ENCODE results near the gene HDAC7. TPM values are rescaled to one million over a fixed set of nuclear protein-coding genes. Genes with fewer than 3 reads are reported as not detected.
"Not testable (repeated sequence)": the region's sequence is repeated elsewhere in the genome, so short reads cannot be mapped to it uniquely, and the experiment has no call there.

HDAC7 gene
- total RNA-seq, 2 experiments from 2014 or later: 257 to 280 TPM

DNA sequence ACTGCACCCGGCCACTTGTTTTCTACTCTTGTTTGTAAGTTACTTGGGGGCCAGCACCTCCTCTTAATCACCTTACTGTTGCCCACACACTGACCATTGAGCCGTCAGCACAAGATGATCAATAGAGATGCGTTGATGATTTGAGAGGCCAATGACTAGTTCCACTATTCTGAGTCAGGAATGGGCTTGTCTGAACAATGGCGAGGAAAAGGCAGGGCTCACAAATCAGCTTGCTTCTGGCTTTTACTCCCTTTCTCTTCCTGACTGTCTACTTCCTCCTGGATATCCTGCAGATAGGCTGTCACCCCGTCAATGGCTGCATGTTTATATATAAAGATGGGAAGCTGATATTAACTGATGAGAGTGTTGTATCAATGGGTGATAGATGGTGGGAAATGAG is 29.1 kb upstream of the HDAC7 start:
- Mint-ChIP-seq H3K27ac (peak overlapping the region; percentile 38), H3K27me3 (no peaks in the 10 kb centered on the region), H3K9me3 (no peaks in the 10 kb centered on the region), H3K4me1 (ENCODE audit: low read depth) (peaks cover 14% of the 10 kb centered on the region), H3K36me3 (peaks cover 79% of the 10 kb centered on the region), H3K4me3 (no peak overlapping the region)
- ChIA-PET POLR2A (interaction anchor here (0.5 kb wide), 1 partner anchor 119 kb away, joined by 4 read pairs; no protein-coding TSS in a partner anchor), CTCF (interaction anchor here (1.1 to 4.8 kb wide), 3 partner anchors 10 to 115 kb away, joined by 3 to 38 read pairs (median 19); partner anchors contain the start of gene TMEM106C)
- DNase-seq: no peak
- intact Hi-C loops (cut with micrococcal nuclease): loop anchor here (5.0 kb wide), 1 partner anchor 38 kb away; no protein-coding TSS in a partner anchor

DNA sequence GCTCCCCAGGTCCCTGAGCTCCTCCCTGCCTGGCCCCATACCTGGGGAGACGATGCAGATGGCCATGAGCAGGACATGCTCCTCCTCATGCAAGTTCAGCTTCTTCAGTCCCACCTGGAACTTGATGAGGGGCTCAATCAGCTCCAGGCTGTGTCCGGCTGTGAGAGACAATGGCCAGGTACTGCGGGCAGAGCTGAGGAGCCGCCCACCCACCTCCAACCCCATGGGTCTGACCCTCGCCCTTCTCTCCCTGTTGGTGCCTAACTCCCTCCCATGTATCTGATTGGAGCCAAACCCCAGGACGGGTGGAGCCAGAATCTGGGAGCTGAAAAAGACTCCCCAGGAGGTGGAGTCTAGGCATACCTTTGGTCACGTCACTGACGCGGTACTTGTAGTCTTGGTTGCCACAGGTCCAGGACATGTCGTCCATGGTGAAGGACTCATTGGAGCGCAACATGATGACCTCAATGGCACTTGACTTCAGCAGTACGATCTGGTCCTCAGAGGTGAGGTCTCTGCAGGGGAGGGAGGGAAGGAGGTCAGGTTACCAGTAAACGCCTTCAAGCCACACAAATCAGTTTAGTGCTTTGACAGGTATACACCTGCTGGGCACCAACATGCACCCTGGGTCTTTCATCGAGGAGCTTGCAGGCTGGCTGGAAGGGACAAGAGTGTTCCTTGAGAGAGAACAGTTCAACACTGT is 26.7 kb upstream of the HDAC7 start:
- Mint-ChIP-seq H3K9me3 (no peaks in the 10 kb centered on the region), H3K27ac (peak overlapping the region; percentile 24)
- intact Hi-C loops (cut with micrococcal nuclease): loop anchor here (5.0 kb wide), 1 partner anchor 41 kb away; no protein-coding TSS in a partner anchor

GRCh38 chr12:47845081-47845480 is 25.4 kb upstream of the HDAC7 start:
- Mint-ChIP-seq H3K27ac (peak overlapping the region; percentile 21), H3K36me3 (peaks cover 62% of the 10 kb centered on the region), H3K27me3 (no peaks in the 10 kb centered on the region), H3K4me1 (ENCODE audit: low read depth) (peaks cover 7% of the 10 kb centered on the region), H3K9me3 (no peaks in the 10 kb centered on the region), H3K4me3 (no peak overlapping the region)
- ChIA-PET CTCF (interaction anchor here (4.8 kb wide), 1 partner anchor 102 kb away, joined by 19 read pairs; no protein-coding TSS in a partner anchor), POLR2A (interaction anchor here (0.6 to 0.7 kb wide), 2 partner anchors 13 to 773 kb away, joined by 3 to 7 read pairs; no protein-coding TSS in a partner anchor)
- no peak for DNase-seq
- intact Hi-C loops (cut with micrococcal nuclease): loop anchor here (5.0 kb wide), 1 partner anchor 42 kb away; no protein-coding TSS in a partner anchor

More for the DNA sequence above, 26.7 kb upstream of the HDAC7 start:
- peaks cover 11% of the 10 kb centered on the region for H3K4me1 Mint-ChIP-seq (ENCODE audit: low read depth)
- H3K4me3 Mint-ChIP-seq: no peak overlapping the region
- peaks cover 75% of the 10 kb centered on the region for H3K36me3 Mint-ChIP-seq
- ChIA-PET CTCF (interaction anchor here (0.7 to 4.8 kb wide), 6 partner anchors 8 to 131 kb away, joined by 3 to 19 read pairs (median 6); no protein-coding TSS in a partner anchor), POLR2A (no interaction called here)
- DNase-seq: no peak
- no peaks in the 10 kb centered on the region for H3K27me3 Mint-ChIP-seq

DNA sequence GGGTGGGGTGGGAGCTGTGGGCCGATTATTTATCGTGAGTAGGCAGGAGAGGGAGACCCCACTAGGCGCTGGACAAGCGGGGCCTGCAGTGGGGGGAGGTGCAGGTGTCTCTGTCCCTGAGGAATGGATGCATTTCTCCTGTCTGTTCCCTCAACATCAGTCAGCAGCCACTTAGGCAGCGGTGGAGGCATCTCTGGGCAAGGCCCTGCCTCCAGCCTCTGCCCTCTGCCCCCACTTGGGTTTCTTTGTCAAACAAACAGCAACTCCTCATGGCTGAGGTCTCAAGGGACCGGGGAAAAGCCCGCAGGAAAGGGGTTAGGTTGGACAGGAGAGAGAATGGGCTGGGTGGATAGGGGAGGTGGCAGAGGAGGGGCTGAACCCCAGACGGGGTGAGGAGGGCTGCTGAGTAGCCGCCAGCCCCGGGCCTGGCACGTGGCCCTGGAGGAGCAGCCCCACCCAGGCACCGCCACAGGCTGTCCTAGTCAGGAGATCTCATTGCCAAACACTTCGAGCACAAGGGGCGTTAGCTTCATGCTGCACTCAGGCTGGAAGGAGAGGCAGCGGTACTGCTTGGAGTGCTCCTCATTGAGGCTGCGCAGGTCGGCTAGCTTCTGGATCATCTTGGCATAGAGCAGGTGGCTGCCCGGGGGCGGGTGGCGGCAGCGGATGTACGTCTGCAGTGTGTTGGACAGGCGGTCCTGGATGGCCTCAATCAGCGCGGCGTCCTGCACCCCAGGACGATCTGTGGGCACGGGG is 24.7 kb upstream of the HDAC7 start:
- peaks cover 59% of the 10 kb centered on the region for H3K36me3 Mint-ChIP-seq
- H3K27me3 Mint-ChIP-seq: no peaks in the 10 kb centered on the region
- no peak overlapping the region for H3K27ac Mint-ChIP-seq
- H3K4me3 Mint-ChIP-seq: no peak overlapping the region
- DNase-seq: no peak
- H3K4me1 Mint-ChIP-seq (ENCODE audit: low read depth): peaks cover 7% of the 10 kb centered on the region
- ChIA-PET CTCF (interaction anchor here (0.7 to 4.8 kb wide), 3 partner anchors 37 to 102 kb away, joined by 3 to 19 read pairs (median 3); no protein-coding TSS in a partner anchor), POLR2A (interaction anchor here (0.6 kb wide), 1 partner anchor 773 kb away, joined by 7 read pairs; no protein-coding TSS in a partner anchor)
- intact Hi-C loops (cut with micrococcal nuclease): loop anchor here (5.0 kb wide), 1 partner anchor 43 kb away; no protein-coding TSS in a partner anchor
- no peaks in the 10 kb centered on the region for H3K9me3 Mint-ChIP-seq

- peak overlapping the region; percentile 40 for H3K27ac Mint-ChIP-seq
- H3K4me1 Mint-ChIP-seq (ENCODE audit: low read depth): peaks cover 7% of the 10 kb centered on the region
- ChIA-PET POLR2A (interaction anchor here (6.5 kb wide), 1 partner anchor 32 kb away, joined by 70 read pairs; no protein-coding TSS in a partner anchor), CTCF (interaction anchor here (0.7 to 17.3 kb wide), 6 partner anchors 34 to 128 kb away, joined by 3 to 795 read pairs (median 65); partner anchors contain the start of genes HDAC7 and SLC48A1)
- no peak overlapping the region for H3K4me3 Mint-ChIP-seq
- no peaks in the 10 kb centered on the region for H3K27me3 Mint-ChIP-seq
- H3K9me3 Mint-ChIP-seq: no peaks in the 10 kb centered on the region
- no peak for DNase-seq
- H3K36me3 Mint-ChIP-seq: peaks cover 50% of the 10 kb centered on the region
- intact Hi-C loops (cut with micrococcal nuclease): no loop called here
Measured at GRCh38 chr12:47843226-47843980, 23.7 kb upstream of the HDAC7 start.

DNA sequence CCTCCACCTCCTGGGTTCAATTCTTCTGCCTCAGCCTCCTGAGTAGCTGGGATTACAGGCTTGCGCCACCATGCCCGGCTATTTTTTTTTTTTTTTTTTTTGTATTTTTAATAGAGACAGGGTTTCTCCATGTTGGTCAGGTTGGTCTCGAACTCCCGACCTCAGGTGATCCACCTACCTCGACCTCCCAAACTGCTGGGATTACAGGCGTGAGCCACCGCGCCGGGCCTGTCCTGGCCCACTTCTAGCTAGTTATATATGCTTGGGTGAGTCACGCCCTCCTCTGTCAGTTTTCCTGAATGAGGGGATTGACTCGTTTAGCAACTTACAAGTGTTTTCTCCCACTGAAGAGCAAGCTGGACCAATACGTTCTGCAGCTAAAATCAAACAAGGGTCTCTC is 22.8 kb upstream of the HDAC7 start:
- POLR2A ChIA-PET: interaction anchor here (1.7 to 6.5 kb wide), 2 partner anchors 14 to 31 kb away, joined by 3 to 70 read pairs; no protein-coding TSS in a partner anchor

GRCh38 chr12:47841910-47842309 is 22.2 kb upstream of the HDAC7 start:
- POLR2A ChIA-PET: interaction anchor here (1.3 to 6.5 kb wide), 6 partner anchors 10 to 84 kb away, joined by 3 to 70 read pairs (median 6); partner anchors contain the start of gene VDR
- peaks cover 40% of the 10 kb centered on the region for H3K36me3 Mint-ChIP-seq

More for the DNA sequence above, 22.8 kb upstream of the HDAC7 start:
- H3K4me3 Mint-ChIP-seq; H3K9me3 Mint-ChIP-seq; H3K27ac Mint-ChIP-seq; DNase-seq; intact Hi-C loops (cut with micrococcal nuclease); H3K27me3 Mint-ChIP-seq: not testable (repeated sequence)
- H3K4me1 Mint-ChIP-seq (ENCODE audit: low read depth): peaks cover 14% of the 10 kb centered on the region
- CTCF ChIA-PET: interaction anchor here (0.7 to 17.3 kb wide), 8 partner anchors 9 to 127 kb away, joined by 3 to 795 read pairs (median 9); partner anchors contain the start of genes HDAC7, SLC48A1 and TMEM106C
- H3K36me3 Mint-ChIP-seq: peaks cover 46% of the 10 kb centered on the region

GRCh38 chr12:47841501-47841900 is 21.8 kb upstream of the HDAC7 start:
- DNase-seq: no peak
- H3K36me3 Mint-ChIP-seq: peaks cover 36% of the 10 kb centered on the region
- H3K27me3 Mint-ChIP-seq: no peaks in the 10 kb centered on the region
- ChIA-PET CTCF (interaction anchor here (0.9 to 17.3 kb wide), 10 partner anchors 9 to 122 kb away, joined by 3 to 795 read pairs (median 18); partner anchors contain the start of genes HDAC7, SLC48A1, TMEM106C and VDR), POLR2A (interaction anchor here (1.3 to 6.5 kb wide), 6 partner anchors 10 to 84 kb away, joined by 3 to 70 read pairs (median 6); partner anchors contain the start of gene VDR)
- H3K9me3 Mint-ChIP-seq: no peaks in the 10 kb centered on the region
- H3K4me3 Mint-ChIP-seq: no peak overlapping the region
- intact Hi-C loops (cut with micrococcal nuclease): no loop called here
- H3K27ac Mint-ChIP-seq: peak overlapping the region; percentile 58
- H3K4me1 Mint-ChIP-seq (ENCODE audit: low read depth): peaks cover 23% of the 10 kb centered on the region

More at GRCh38 chr12:47841910-47842309, 22.2 kb upstream of the HDAC7 start:
- intact Hi-C loops (cut with micrococcal nuclease): no loop called here
- no peak for DNase-seq
- Mint-ChIP-seq H3K4me1 (ENCODE audit: low read depth) (peaks cover 19% of the 10 kb centered on the region), H3K27me3 (no peaks in the 10 kb centered on the region), H3K4me3 (peak overlapping the region; percentile 23), H3K27ac (peak overlapping the region; percentile 58), H3K9me3 (no peaks in the 10 kb centered on the region)
- CTCF ChIA-PET: interaction anchor here (0.7 to 17.3 kb wide), 8 partner anchors 9 to 126 kb away, joined by 3 to 795 read pairs (median 9); partner anchors contain the start of genes HDAC7, SLC48A1 and TMEM106C

GRCh38 chr12:47840571-47840970 is 20.9 kb upstream of the HDAC7 start:
- Mint-ChIP-seq H3K27ac (peak overlapping the region; percentile 7), H3K9me3 (no peaks in the 10 kb centered on the region), H3K4me3 (no peak overlapping the region), H3K27me3 (no peaks in the 10 kb centered on the region), H3K4me1 (ENCODE audit: low read depth) (peaks cover 32% of the 10 kb centered on the region), H3K36me3 (peaks cover 28% of the 10 kb centered on the region)
- no peak for DNase-seq
- intact Hi-C loops (cut with micrococcal nuclease): no loop called here
- ChIA-PET CTCF (interaction anchor here (0.7 to 17.3 kb wide), 15 partner anchors 10 to 208 kb away, joined by 3 to 795 read pairs (median 11); partner anchors contain the start of genes HDAC7, SLC48A1, TMEM106C and VDR), POLR2A (interaction anchor here (1.2 to 6.5 kb wide), 6 partner anchors 9 to 83 kb away, joined by 4 to 70 read pairs (median 6); partner anchors contain the start of gene VDR)

DNA sequence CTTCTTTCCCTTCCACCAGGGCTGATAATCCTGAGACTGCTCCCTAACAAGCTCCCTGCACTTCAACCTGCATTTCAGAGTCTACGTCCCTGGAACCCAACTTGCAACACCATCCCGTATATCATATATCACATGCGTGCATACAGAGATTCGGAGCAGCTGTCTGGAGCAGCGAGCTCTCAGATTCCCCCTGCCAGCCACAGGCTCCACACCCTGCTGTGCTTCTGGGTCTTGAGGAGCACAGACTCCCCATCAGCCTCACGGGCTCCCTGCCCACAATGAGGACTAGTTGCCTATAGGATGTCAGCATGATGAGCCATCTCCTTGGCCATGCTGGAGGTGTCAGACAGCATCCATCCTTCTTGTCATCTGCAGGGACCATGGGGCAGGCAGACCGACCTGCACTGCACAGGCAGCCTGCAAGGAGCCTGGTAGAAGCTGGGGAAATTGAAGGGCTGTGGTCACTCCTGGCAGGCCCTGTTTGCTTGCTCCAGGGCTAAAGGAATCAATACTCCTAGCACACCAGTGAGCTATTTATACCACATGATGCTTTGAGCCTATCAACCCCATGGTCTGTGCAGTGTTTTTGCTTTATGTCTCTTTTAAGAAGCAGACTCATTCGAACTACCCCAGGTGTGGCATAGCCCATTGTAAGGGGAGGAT is 19.6 kb upstream of the HDAC7 start:
- H3K4me3 Mint-ChIP-seq: no peak overlapping the region
- ChIA-PET POLR2A (interaction anchor here (1.1 to 6.5 kb wide), 9 partner anchors 12 to 96 kb away, joined by 3 to 70 read pairs (median 7); no protein-coding TSS in a partner anchor), CTCF (interaction anchor here (0.7 to 17.3 kb wide), 37 partner anchors 8 to 358 kb away, joined by 3 to 795 read pairs (median 9); partner anchors contain the start of genes ENDOU, HDAC7, RAPGEF3 and SLC48A1)
- no peak overlapping the region for H3K27ac Mint-ChIP-seq
- intact Hi-C loops (cut with micrococcal nuclease): loop anchor here (5.0 kb wide), 1 partner anchor 82 kb away; the partner anchor contains the start of gene RAPGEF3
- H3K27me3 Mint-ChIP-seq: no peaks in the 10 kb centered on the region
- H3K9me3 Mint-ChIP-seq: no peaks in the 10 kb centered on the region
- peaks cover 16% of the 10 kb centered on the region for H3K36me3 Mint-ChIP-seq
- H3K4me1 Mint-ChIP-seq (ENCODE audit: low read depth): peaks cover 40% of the 10 kb centered on the region
- DNase-seq: no peak
